Measurements from ENCODE around the gene PROSER3. TPM values are rescaled to one million over a fixed set of nuclear protein-coding genes. Genes with fewer than 3 reads are reported as not detected.

Gene PROSER3
- total and polyA plus RNA-seq, 9 of the 15 experiments (the other 6 are each of a cell fraction or from before 2014, with no cell fraction given) = 1.0 to 39.5 (median 5.1) TPM

DNA sequence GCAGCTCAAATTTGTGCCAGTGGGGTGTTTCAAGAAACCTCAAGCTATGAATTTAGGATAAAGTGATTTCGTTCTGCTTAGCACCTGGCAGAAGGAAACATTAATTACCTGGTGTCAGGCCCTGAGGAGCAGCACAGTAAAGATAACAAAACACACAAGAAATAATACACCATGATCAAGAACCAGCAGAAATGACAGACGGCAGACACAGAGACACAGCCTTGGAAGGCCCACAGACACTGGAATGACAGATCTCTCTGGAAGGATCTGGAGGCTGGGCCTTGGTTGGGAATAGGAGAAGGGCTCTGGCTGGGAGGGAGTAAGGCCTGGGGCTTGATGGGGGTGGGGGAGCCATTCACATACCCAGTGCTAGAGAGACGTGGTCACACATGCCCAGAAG is 43.9 kb downstream of the PROSER3 start (continued):
- TF ChIP-seq, protein P1, sequence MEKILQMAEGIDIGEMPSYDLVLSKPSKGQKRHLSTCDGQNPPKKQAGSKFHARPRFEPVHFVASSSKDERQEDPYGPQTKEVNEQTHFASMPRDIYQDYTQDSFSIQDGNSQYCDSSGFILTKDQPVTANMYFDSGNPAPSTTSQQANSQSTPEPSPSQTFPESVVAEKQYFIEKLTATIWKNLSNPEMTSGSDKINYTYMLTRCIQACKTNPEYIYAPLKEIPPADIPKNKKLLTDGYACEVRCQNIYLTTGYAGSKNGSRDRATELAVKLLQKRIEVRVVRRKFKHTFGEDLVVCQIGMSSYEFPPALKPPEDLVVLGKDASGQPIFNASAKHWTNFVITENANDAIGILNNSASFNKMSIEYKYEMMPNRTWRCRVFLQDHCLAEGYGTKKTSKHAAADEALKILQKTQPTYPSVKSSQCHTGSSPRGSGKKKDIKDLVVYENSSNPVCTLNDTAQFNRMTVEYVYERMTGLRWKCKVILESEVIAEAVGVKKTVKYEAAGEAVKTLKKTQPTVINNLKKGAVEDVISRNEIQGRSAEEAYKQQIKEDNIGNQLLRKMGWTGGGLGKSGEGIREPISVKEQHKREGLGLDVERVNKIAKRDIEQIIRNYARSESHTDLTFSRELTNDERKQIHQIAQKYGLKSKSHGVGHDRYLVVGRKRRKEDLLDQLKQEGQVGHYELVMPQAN (IDR thresholded peaks at IDR 0.05; ENCODE audit: borderline replicate concordance) = no peak
- no peak for TF ChIP-seq MCM2 (IDR thresholded peaks at IDR 0.05; ENCODE audit: low read depth)
- TF ChIP-seq GABPB1 (CRISPR knock-in tag; IDR thresholded peaks at IDR 0.05) = no peak
- no peak for TF ChIP-seq ZNF239 (CRISPR knock-in tag; IDR thresholded peaks at IDR 0.05)
- TF ChIP-seq PRDM10 (IDR thresholded peaks at IDR 0.05; ENCODE audit: partially characterized antibody) = no peak
- no peak for TF ChIP-seq KDM5B (IDR thresholded peaks at IDR 0.05; ENCODE audit: insufficient replicate concordance, low read depth, low read length)
- TF ChIP-seq, protein P2, sequence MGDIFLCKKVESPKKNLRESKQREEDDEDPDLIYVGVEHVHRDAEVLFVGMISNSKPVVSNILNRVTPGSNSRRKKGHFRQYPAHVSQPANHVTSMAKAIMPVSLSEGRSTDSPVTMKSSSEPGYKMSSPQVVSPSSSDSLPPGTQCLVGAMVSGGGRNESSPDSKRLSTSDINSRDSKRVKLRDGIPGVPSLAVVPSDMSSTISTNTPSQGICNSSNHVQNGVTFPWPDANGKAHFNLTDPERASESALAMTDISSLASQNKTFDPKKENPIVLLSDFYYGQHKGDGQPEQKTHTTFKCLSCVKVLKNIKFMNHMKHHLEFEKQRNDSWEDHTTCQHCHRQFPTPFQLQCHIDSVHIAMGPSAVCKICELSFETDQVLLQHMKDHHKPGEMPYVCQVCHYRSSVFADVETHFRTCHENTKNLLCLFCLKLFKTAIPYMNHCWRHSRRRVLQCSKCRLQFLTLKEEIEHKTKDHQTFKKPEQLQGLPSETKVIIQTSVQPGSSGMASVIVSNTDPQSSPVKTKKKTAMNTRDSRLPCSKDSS (IDR thresholded peaks at IDR 0.05; ENCODE audit: low read depth, partially characterized antibody) = peak; percentile 20
- TF ChIP-seq CBX1 (IDR thresholded peaks at IDR 0.05; ENCODE audit: low read depth) = peak; percentile 74; the same call in 1 of the 2 replicates
- no peak for TF ChIP-seq YBX1 (IDR thresholded peaks at IDR 0.05)
- TF ChIP-seq MBD1 (CRISPR knock-in tag; IDR thresholded peaks at IDR 0.05) = no peak
- TF ChIP-seq TAF9B (IDR thresholded peaks at IDR 0.05; ENCODE audit: partially characterized antibody) = no peak
- peak; percentile 92 for TF ChIP-seq CBX5 (IDR thresholded peaks at IDR 0.05; ENCODE audit: borderline replicate concordance, low read depth)
- TF ChIP-seq BDP1 (IDR thresholded peaks at IDR 0.05; ENCODE audit: insufficient read depth, insufficient read length) = no peak
- TF ChIP-seq, protein P3, sequence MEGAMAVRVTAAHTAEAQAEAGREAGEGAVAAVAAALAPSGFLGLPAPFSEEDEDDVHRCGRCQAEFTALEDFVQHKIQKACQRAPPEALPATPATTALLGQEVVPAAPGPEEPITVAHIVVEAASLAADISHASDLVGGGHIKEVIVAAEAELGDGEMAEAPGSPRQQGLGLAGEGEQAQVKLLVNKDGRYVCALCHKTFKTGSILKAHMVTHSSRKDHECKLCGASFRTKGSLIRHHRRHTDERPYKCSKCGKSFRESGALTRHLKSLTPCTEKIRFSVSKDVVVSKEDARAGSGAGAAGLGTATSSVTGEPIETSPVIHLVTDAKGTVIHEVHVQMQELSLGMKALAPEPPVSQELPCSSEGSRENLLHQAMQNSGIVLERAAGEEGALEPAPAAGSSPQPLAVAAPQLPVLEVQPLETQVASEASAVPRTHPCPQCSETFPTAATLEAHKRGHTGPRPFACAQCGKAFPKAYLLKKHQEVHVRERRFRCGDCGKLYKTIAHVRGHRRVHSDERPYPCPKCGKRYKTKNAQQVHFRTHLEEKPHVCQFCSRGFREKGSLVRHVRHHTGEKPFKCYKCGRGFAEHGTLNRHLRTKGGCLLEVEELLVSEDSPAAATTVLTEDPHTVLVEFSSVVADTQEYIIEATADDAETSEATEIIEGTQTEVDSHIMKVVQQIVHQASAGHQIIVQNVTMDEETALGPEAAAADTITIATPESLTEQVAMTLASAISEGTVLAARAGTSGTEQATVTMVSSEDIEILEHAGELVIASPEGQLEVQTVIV (CRISPR knock-in tag; IDR thresholded peaks at IDR 0.05; ENCODE audit: borderline replicate concordance) = no peak
- TF ChIP-seq MYNN (IDR thresholded peaks at IDR 0.05) = no peak
- no peak for TF ChIP-seq MYNN (CRISPR knock-in tag; IDR thresholded peaks at IDR 0.05)
- TF ChIP-seq CBX3 (IDR thresholded peaks at IDR 0.05; ENCODE audit: borderline replicate concordance in 1 of 2, low read length in 2 of 2) = peak in 1 of 2 experiments; percentile 95; a peak in 2 of 3 replicates

Measured in K562 (cell line).